WTC11 (cell line): ENCODE data around the gene COG2. TPM values are rescaled to one million over a fixed set of nuclear protein-coding genes. Genes with fewer than 3 reads are reported as not detected.

Source experiments
- ATAC-seq: fragments of 200-7000 bp; cut with Tn5 transposase; 2 replicates; pipeline ENCODE4 v1.10.0; 2021; ENCODE audit warnings: mild to moderate bottlenecking, moderate library complexity
- CTCF ChIA-PET: fragments of 300-600 bp; sonication (Branson Sonifier 250); formaldehyde crosslinking; loops from one replicate; lab custom pipeline; 2021; ENCODE audit warnings: antibody characterized with exemption; lab: Charles Lee
- POLR2A ChIA-PET: fragments of 350-600 bp; sonication (Branson Sonifier 250); formaldehyde crosslinking; loops from one replicate; lab custom pipeline; 2021; ENCODE audit warnings: antibody characterized with exemption; lab: Charles Lee
- DNase-seq: peaks from one replicate; pipeline ENCODE4 v3.0.0; 2021; ENCODE audit warnings: low spot score
- H3K27ac Mint-ChIP-seq: 2 replicates; pipeline ENCODE4 v1.8.0; 2021; ENCODE audit warnings: mixed read lengths
- H3K27me3 Mint-ChIP-seq: 2 replicates; pipeline ENCODE4 v1.8.0; 2021; ENCODE audit warnings: low read depth, mild to moderate bottlenecking, moderate library complexity, mixed read lengths
- H3K36me3 Mint-ChIP-seq: 2 replicates; pipeline ENCODE4 v1.8.0; 2021; ENCODE audit warnings: mixed read lengths
- H3K4me1 Mint-ChIP-seq: 2 replicates; pipeline ENCODE4 v1.8.0; 2022; ENCODE audit warnings: mixed read lengths
- H3K4me3 Mint-ChIP-seq: 2 replicates; pipeline ENCODE4 v1.8.0; 2021; ENCODE audit warnings: mild to moderate bottlenecking, moderate library complexity, mixed read lengths
- H3K9me3 Mint-ChIP-seq: 2 replicates; pipeline ENCODE4 v1.8.0; 2021; ENCODE audit warnings: mixed read lengths
- AFF4 ChIP-seq: sonication (generic); formaldehyde crosslinking; IDR thresholded peaks from 2 replicates; pipeline ENCODE4 v1.8.1; 2023; ENCODE audit warnings: mild to moderate bottlenecking, missing genetic modification reagents, borderline replicate concordance
- FOXP1 ChIP-seq: sonication (generic); formaldehyde crosslinking; IDR thresholded peaks from 2 replicates; pipeline ENCODE4 v1.8.0; 2022; ENCODE audit warnings: missing genetic modification reagents, mild to moderate bottlenecking, moderate library complexity, borderline replicate concordance
- MLX ChIP-seq: sonication (generic); formaldehyde crosslinking; IDR thresholded peaks from 2 replicates; pipeline ENCODE4 v1.8.1; 2023; ENCODE audit warnings: mild to moderate bottlenecking, missing genetic modification reagents, moderate library complexity
- PREB ChIP-seq: sonication (generic); formaldehyde crosslinking; IDR thresholded peaks from 2 replicates; pipeline ENCODE4 v1.8.1; 2022; ENCODE audit warnings: mild to moderate bottlenecking, missing genetic modification reagents, moderate library complexity, borderline replicate concordance
- SMAD4 ChIP-seq: sonication (generic); formaldehyde crosslinking; IDR thresholded peaks from 2 replicates; pipeline ENCODE4 v1.8.0; 2022; ENCODE audit warnings: mild to moderate bottlenecking, missing genetic modification reagents
- ZNF263 ChIP-seq: sonication (generic); formaldehyde crosslinking; IDR thresholded peaks from 2 replicates; pipeline ENCODE4 v1.8.1; 2022; ENCODE audit warnings: low read depth, mild to moderate bottlenecking, moderate library complexity, missing genetic modification reagents
- ZNF532 ChIP-seq: fragments of 250-450 bp; sonication (Bioruptor Pico); IDR thresholded peaks from 2 replicates; pipeline ENCODE4 v1.9.0; 2021; ENCODE audit warnings: mild to moderate bottlenecking, borderline replicate concordance
- total RNA-seq: library from RNA; stranded (reverse); gene quantifications from 3 replicates; pipeline ENCODE4 v1.2.3, GENCODE V29; 2021
- TF ChIP-seq, protein P1 (sequence below): sonication (generic); formaldehyde crosslinking; IDR thresholded peaks from 2 replicates; pipeline ENCODE4 v1.8.1; 2023; ENCODE audit warnings: mild to moderate bottlenecking, missing genetic modification reagents
- TF ChIP-seq, protein P2 (sequence below): sonication (generic); formaldehyde crosslinking; IDR thresholded peaks from 2 replicates; pipeline ENCODE4 v1.8.1; 2023; ENCODE audit warnings: mild to moderate bottlenecking, moderate library complexity, missing genetic modification reagents
- TF ChIP-seq, protein P3 (sequence below): sonication (generic); formaldehyde crosslinking; IDR thresholded peaks from 2 replicates; pipeline ENCODE4 v1.8.1; 2023; ENCODE audit warnings: mild to moderate bottlenecking, missing genetic modification reagents
- TF ChIP-seq, protein P4 (sequence below): fragments of 250-450 bp; sonication (Bioruptor Pico); IDR thresholded peaks from 2 replicates; pipeline ENCODE4 v1.9.0; 2021; ENCODE audit warnings: mild to moderate bottlenecking

Gene COG2
- total RNA-seq, 1 experiment from 2014 or later: 30.9 TPM

DNA sequence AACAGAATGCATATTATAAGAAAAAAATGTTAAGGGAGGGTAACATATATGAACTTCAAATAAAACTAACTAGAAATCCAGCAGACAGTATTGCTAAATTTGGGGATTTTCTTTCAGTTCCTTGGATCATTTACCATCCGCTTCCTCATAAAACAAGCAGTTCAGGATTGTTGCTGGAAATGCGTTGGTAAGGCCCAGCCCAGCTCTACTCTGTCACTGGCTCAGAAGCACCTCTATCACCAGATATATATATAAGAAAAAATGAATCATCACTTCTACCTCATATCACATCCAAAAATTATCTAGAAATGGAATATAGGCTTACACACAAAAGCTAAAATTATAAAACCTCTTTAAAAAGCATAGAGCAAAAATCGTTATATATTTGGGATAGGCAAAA is 28.2 kb upstream of the COG2 start:
- no peak for ATAC-seq
- DNase-seq: no peak
- TF ChIP-seq ZNF263 (no peak), FOXP1 (CRISPR knock-in tag) (no peak), MLX (CRISPR knock-in tag) (no peak), PREB (CRISPR knock-in tag) (no peak), SMAD4 (CRISPR knock-in tag) (no peak), AFF4 (no peak), ZNF532 (CRISPR knock-in tag) (no peak)
- TF ChIP-seq, protein P1, sequence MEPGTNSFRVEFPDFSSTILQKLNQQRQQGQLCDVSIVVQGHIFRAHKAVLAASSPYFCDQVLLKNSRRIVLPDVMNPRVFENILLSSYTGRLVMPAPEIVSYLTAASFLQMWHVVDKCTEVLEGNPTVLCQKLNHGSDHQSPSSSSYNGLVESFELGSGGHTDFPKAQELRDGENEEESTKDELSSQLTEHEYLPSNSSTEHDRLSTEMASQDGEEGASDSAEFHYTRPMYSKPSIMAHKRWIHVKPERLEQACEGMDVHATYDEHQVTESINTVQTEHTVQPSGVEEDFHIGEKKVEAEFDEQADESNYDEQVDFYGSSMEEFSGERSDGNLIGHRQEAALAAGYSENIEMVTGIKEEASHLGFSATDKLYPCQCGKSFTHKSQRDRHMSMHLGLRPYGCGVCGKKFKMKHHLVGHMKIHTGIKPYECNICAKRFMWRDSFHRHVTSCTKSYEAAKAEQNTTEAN: no peak
- TF ChIP-seq, protein P2, sequence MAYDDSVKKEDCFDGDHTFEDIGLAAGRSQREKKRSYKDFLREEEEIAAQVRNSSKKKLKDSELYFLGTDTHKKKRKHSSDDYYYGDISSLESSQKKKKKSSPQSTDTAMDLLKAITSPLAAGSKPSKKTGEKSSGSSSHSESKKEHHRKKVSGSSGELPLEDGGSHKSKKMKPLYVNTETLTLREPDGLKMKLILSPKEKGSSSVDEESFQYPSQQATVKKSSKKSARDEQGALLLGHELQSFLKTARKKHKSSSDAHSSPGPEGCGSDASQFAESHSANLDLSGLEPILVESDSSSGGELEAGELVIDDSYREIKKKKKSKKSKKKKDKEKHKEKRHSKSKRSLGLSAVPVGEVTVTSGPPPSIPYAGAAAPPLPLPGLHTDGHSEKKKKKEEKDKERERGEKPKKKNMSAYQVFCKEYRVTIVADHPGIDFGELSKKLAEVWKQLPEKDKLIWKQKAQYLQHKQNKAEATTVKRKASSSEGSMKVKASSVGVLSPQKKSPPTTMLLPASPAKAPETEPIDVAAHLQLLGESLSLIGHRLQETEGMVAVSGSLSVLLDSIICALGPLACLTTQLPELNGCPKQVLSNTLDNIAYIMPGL (CRISPR knock-in tag): no peak
- TF ChIP-seq, protein P3, sequence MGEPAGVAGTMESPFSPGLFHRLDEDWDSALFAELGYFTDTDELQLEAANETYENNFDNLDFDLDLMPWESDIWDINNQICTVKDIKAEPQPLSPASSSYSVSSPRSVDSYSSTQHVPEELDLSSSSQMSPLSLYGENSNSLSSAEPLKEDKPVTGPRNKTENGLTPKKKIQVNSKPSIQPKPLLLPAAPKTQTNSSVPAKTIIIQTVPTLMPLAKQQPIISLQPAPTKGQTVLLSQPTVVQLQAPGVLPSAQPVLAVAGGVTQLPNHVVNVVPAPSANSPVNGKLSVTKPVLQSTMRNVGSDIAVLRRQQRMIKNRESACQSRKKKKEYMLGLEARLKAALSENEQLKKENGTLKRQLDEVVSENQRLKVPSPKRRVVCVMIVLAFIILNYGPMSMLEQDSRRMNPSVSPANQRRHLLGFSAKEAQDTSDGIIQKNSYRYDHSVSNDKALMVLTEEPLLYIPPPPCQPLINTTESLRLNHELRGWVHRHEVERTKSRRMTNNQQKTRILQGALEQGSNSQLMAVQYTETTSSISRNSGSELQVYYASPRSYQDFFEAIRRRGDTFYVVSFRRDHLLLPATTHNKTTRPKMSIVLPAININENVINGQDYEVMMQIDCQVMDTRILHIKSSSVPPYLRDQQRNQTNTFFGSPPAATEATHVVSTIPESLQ (CRISPR knock-in tag): no peak
- TF ChIP-seq, protein P4, sequence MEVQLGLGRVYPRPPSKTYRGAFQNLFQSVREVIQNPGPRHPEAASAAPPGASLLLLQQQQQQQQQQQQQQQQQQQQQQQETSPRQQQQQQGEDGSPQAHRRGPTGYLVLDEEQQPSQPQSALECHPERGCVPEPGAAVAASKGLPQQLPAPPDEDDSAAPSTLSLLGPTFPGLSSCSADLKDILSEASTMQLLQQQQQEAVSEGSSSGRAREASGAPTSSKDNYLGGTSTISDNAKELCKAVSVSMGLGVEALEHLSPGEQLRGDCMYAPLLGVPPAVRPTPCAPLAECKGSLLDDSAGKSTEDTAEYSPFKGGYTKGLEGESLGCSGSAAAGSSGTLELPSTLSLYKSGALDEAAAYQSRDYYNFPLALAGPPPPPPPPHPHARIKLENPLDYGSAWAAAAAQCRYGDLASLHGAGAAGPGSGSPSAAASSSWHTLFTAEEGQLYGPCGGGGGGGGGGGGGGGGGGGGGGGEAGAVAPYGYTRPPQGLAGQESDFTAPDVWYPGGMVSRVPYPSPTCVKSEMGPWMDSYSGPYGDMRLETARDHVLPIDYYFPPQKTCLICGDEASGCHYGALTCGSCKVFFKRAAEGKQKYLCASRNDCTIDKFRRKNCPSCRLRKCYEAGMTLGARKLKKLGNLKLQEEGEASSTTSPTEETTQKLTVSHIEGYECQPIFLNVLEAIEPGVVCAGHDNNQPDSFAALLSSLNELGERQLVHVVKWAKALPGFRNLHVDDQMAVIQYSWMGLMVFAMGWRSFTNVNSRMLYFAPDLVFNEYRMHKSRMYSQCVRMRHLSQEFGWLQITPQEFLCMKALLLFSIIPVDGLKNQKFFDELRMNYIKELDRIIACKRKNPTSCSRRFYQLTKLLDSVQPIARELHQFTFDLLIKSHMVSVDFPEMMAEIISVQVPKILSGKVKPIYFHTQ (CRISPR knock-in tag): no peak
- Mint-ChIP-seq H3K9me3 (peaks cover 4% of the 10 kb centered on the region), H3K4me3 (no peak overlapping the region), H3K27ac (no peak overlapping the region), H3K27me3 (no peaks in the 10 kb centered on the region), H3K36me3 (no peaks in the 10 kb centered on the region), H3K4me1 (peaks cover 4% of the 10 kb centered on the region)
- CTCF ChIA-PET: no interaction called here
- POLR2A ChIA-PET: no interaction called here
